H1 (cell line): ENCODE measurements around the gene POLR2L. TPM values are rescaled to one million over a fixed set of nuclear protein-coding genes. Genes with fewer than 3 reads are reported as not detected.

Source experiments
- CTCF ChIA-PET: fragments of 300-600 bp; sonication (Branson Sonifier 250); formaldehyde crosslinking; loops from one replicate; lab custom pipeline; 2021; ENCODE audit not compliant: partially characterized antibody; lab: Charles Lee
- POLR2A ChIA-PET: fragments of 300-600 bp; sonication (Branson Sonifier 250); formaldehyde crosslinking; loops from one replicate; lab custom pipeline; 2021; ENCODE audit warnings: inconsistent platforms; ENCODE audit not compliant: partially characterized antibody; lab: Charles Lee
- DNase-seq, 2 experiments: peaks; one replicate each; pipeline versions ENCODE4 v3.0.0 to v3.0.0-alpha.2; 2010 to 2022; ENCODE audit warnings: low spot score in 2 of 2, low read depth in 1 of 2, mixed read lengths in 1 of 2
- FAIRE-seq: peaks from 2 replicates; lab custom pipeline; 2011; peaks lifted over from hg19 to GRCh38; lab: Jason Lieb, UNC
- H2AFZ ChIP-seq: 2 replicates; pipeline ENCODE4 v1.8.1; 2012; ENCODE audit warnings: low read length, inconsistent platforms
- H2AK5ac ChIP-seq: 2 replicates; pipeline ENCODE4 v1.6.1; 2013; ENCODE audit warnings: low read depth, low read length
- H2BK120ac ChIP-seq: replicated peaks from 2 replicates; pipeline ENCODE3; 2013; ENCODE audit warnings: low read depth, low read length, inconsistent platforms
- H2BK12ac ChIP-seq: 2 replicates; pipeline ENCODE4 v1.6.1; 2013; ENCODE audit warnings: low read depth, low read length
- H2BK15ac ChIP-seq: 2 replicates; pipeline ENCODE4 v1.6.1; 2013; ENCODE audit warnings: low read length
- H2BK20ac ChIP-seq: 2 replicates; pipeline ENCODE4 v1.6.1; 2013; ENCODE audit warnings: low read length
- H2BK5ac ChIP-seq: 2 replicates; pipeline ENCODE4 v1.6.1; 2013; ENCODE audit warnings: low read depth, low read length
- H3K14ac ChIP-seq: 2 replicates; pipeline ENCODE4 v1.6.1; 2013; ENCODE audit warnings: inconsistent platforms; ENCODE audit not compliant: insufficient read length
- H3K18ac ChIP-seq: 2 replicates; pipeline ENCODE4 v1.6.1; 2013; ENCODE audit warnings: low read length; ENCODE audit errors: extremely low read depth
- H3K23ac ChIP-seq: 2 replicates; pipeline ENCODE4 v1.6.1; 2013; ENCODE audit warnings: inconsistent platforms; ENCODE audit not compliant: insufficient read length
- H3K23me2 ChIP-seq: 2 replicates; pipeline ENCODE4 v1.6.1; 2013; ENCODE audit warnings: low read depth, low read length
- H3K27ac ChIP-seq: 2 replicates; pipeline ENCODE4 v1.6.1; 2011; ENCODE audit warnings: low read depth, low read length, inconsistent platforms
- H3K27me3 ChIP-seq, 4 experiments: replicated peaks in 1 of 4; 1 replicate in 1 of 4; 2 replicates in 3 of 4; pipeline versions ENCODE4 v1.6.1 to v1.8.1; 2011 to 2013; ENCODE audit warnings: low read length in 3 of 4, mild to moderate bottlenecking in 3 of 4, inconsistent platforms in 2 of 4, mixed read lengths in 2 of 4, moderate library complexity in 1 of 4; ENCODE audit not compliant: control insufficient read depth in 3 of 4, insufficient read depth in 3 of 4; ENCODE audit errors: extremely low read depth in 1 of 4
- H3K36me3 ChIP-seq, 4 experiments: 2 replicates each; pipeline versions ENCODE4 v1.6.1 to v1.8.1; 2011 to 2013; ENCODE audit warnings: mild to moderate bottlenecking in 4 of 4, low read length in 3 of 4, moderate library complexity in 2 of 4, control low read depth in 1 of 4, inconsistent platforms in 1 of 4; ENCODE audit not compliant: insufficient read depth in 4 of 4, control insufficient read depth in 2 of 4
- H3K4ac ChIP-seq: replicated peaks from 2 replicates; pipeline ENCODE3; 2013; ENCODE audit warnings: low read length, low read depth, mixed read lengths, inconsistent platforms; ENCODE audit not compliant: insufficient read length
- H3K4me1 ChIP-seq, 4 experiments: replicated peaks in 1 of 4; 1 replicate in 1 of 4; 2 replicates in 3 of 4; pipeline versions ENCODE4 v1.6.1 to v1.8.1; 2011 to 2013; ENCODE audit warnings: low read length in 3 of 4, inconsistent platforms in 2 of 4, mixed read lengths in 1 of 4; ENCODE audit not compliant: insufficient read depth in 4 of 4, control insufficient read depth in 3 of 4
- H3K4me2 ChIP-seq, 2 experiments: 2 replicates each; pipeline versions ENCODE4 v1.6.1 to v1.8.1; 2011 to 2013; ENCODE audit warnings: low read depth in 2 of 2, low read length in 2 of 2, control low read depth in 1 of 2, inconsistent platforms in 1 of 2, mild to moderate bottlenecking in 1 of 2; ENCODE audit not compliant: insufficient read depth in 1 of 2
- H3K4me3 ChIP-seq, 4 experiments: fragments of 200-600, 300-600 bp in 1 of 4; sonication (generic), shearing (Covaris generic), sonication (Bioruptor Twin) in 1 of 4; 2 replicates each; pipeline versions ENCODE4 v1.5.1 to v1.8.1; 2011 to 2016; ENCODE audit warnings: low read length in 4 of 4, low read depth in 3 of 4, control low read depth in 2 of 4, inconsistent platforms in 2 of 4, mild to moderate bottlenecking in 2 of 4, mixed read lengths in 1 of 4, moderate library complexity in 1 of 4; ENCODE audit not compliant: insufficient read depth in 2 of 4; ENCODE audit errors: extremely low read depth in 1 of 4
- H3K56ac ChIP-seq: replicated peaks from 2 replicates; pipeline ENCODE3; 2013; ENCODE audit warnings: low read depth, mild to moderate bottlenecking, mixed read lengths, low read length, inconsistent platforms; ENCODE audit not compliant: insufficient read length
- H3K79me1 ChIP-seq: 2 replicates; pipeline ENCODE4 v1.6.1; 2013; ENCODE audit warnings: low read depth, low read length, control low read depth
- H3K79me2 ChIP-seq, 2 experiments: 2 replicates each; pipeline versions ENCODE4 v1.6.1 to v1.8.1; 2012 to 2013; ENCODE audit warnings: low read length in 2 of 2, mild to moderate bottlenecking in 2 of 2, inconsistent platforms in 1 of 2; ENCODE audit not compliant: insufficient read depth in 2 of 2, control insufficient read depth in 1 of 2
- H3K9ac ChIP-seq, 4 experiments: replicated peaks in 1 of 4; 1 replicate in 1 of 4; 2 replicates in 3 of 4; pipeline versions ENCODE4 v1.6.1 to v1.8.1; 2011 to 2013; ENCODE audit warnings: low read depth in 3 of 4, low read length in 3 of 4, control low read depth in 2 of 4, mild to moderate bottlenecking in 2 of 4, moderate library complexity in 2 of 4, inconsistent platforms in 1 of 4; ENCODE audit errors: extremely low read depth in 1 of 4
- H3K9me3 ChIP-seq, 2 experiments: 2 replicates each; pipeline versions ENCODE4 v1.6.1 to v1.8.1; 2012 to 2013; ENCODE audit warnings: mild to moderate bottlenecking in 2 of 2, moderate library complexity in 2 of 2, control low read depth in 1 of 2, inconsistent platforms in 1 of 2, low read depth in 1 of 2, low read length in 1 of 2, mixed read lengths in 1 of 2; ENCODE audit not compliant: insufficient read depth in 2 of 2
- H4K20me1 ChIP-seq, 2 experiments: replicated peaks in 1 of 2; 2 replicates each; pipeline versions ENCODE3 to v1.8.1; 2011 to 2013; ENCODE audit warnings: inconsistent platforms in 2 of 2, low read length in 2 of 2, mild to moderate bottlenecking in 1 of 2; ENCODE audit not compliant: insufficient read depth in 2 of 2, control insufficient read depth in 1 of 2
- H4K5ac ChIP-seq: 2 replicates; pipeline ENCODE4 v1.6.1; 2013; ENCODE audit warnings: low read length, low read depth, mixed read lengths, inconsistent platforms; ENCODE audit not compliant: insufficient read length
- H4K8ac ChIP-seq: 2 replicates; pipeline ENCODE4 v1.8.0; 2013; ENCODE audit warnings: mild to moderate bottlenecking, moderate library complexity, low read length, inconsistent platforms; ENCODE audit not compliant: insufficient read depth; ENCODE audit errors: extremely low read depth
- H4K91ac ChIP-seq: replicated peaks from 2 replicates; pipeline ENCODE3; 2013; ENCODE audit warnings: low read length, mixed read lengths, inconsistent platforms; ENCODE audit not compliant: insufficient read length
- ASH2L ChIP-seq: fragments of 200-600, 300-600 bp; sonication (generic); IDR thresholded peaks from one replicate; pipeline ENCODE4 v1.7.1; 2017; ENCODE audit warnings: low read length
- CTCF ChIP-seq, 3 experiments: IDR thresholded peaks; 1 replicate in 2 of 3; 2 replicates in 1 of 3; pipeline versions ENCODE4 v1.5.1 to v1.6.1; 2011; ENCODE audit warnings: low read length in 3 of 3, mild to moderate bottlenecking in 3 of 3, inconsistent platforms in 2 of 3, low read depth in 1 of 3, moderate library complexity in 1 of 3; ENCODE audit not compliant: insufficient read depth in 1 of 3; ENCODE audit errors: control extremely low read depth in 1 of 3
- EP300 ChIP-seq, 2 experiments: IDR thresholded peaks; 1 replicate in 1 of 2; 2 replicates in 1 of 2; pipeline ENCODE4 v1.6.1; 2011 to 2012; ENCODE audit warnings: low read depth in 2 of 2, low read length in 2 of 2, mild to moderate bottlenecking in 2 of 2, borderline replicate concordance in 1 of 2, inconsistent platforms in 1 of 2, moderate library complexity in 1 of 2
- FOSL1 ChIP-seq: IDR thresholded peaks from 2 replicates; pipeline ENCODE4 v1.6.1; 2011; ENCODE audit warnings: mild to moderate bottlenecking, low read depth, low read length, moderate library complexity; ENCODE audit not compliant: insufficient read depth
- GTF2F1 ChIP-seq: IDR thresholded peaks from 2 replicates; pipeline ENCODE4 v1.6.1; 2012; ENCODE audit warnings: low read depth, low read length, improper control_type of control experiment, borderline replicate concordance
- POLR2A ChIP-seq, 2 experiments: IDR thresholded peaks; 1 replicate in 1 of 2; 2 replicates in 1 of 2; pipeline ENCODE4 v1.6.1; 2011; ENCODE audit warnings: low read depth in 2 of 2, low read length in 2 of 2, mild to moderate bottlenecking in 2 of 2; ENCODE audit errors: control extremely low read depth in 1 of 2
- POU5F1 ChIP-seq: IDR thresholded peaks from 2 replicates; pipeline ENCODE4 v1.6.1; 2011; ENCODE audit warnings: low read depth, mild to moderate bottlenecking, low read length, moderate library complexity
- SIRT6 ChIP-seq: IDR thresholded peaks from one replicate; pipeline ENCODE4 v1.7.1; 2012; ENCODE audit warnings: low read length, inconsistent platforms
- SP2 ChIP-seq: IDR thresholded peaks from 2 replicates; pipeline ENCODE4 v1.6.1; 2012; ENCODE audit warnings: mild to moderate bottlenecking, low read length, inconsistent platforms
- SUZ12 ChIP-seq: fragments of 200-600 bp; sonication (generic); IDR thresholded peaks from 2 replicates; pipeline ENCODE4 v1.6.1; 2012; ENCODE audit warnings: mild to moderate bottlenecking, inconsistent platforms, low read length, moderate library complexity, mixed read lengths
- WGBS, 2 experiments: shearing (Covaris generic) in 1 of 2; methylation state at CpG; one replicate each; pipeline versions ENCODE4 v1.1.6 to v1.1.7; 2013 to 2015; ENCODE audit warnings: low lambda C conversion rate in 2 of 2, mixed read lengths in 2 of 2, inconsistent platforms in 1 of 2, low coverage in 1 of 2, missing lambda C conversion rate in 1 of 2; ENCODE audit not compliant: insufficient replicate concordance in 2 of 2, insufficient coverage in 1 of 2, insufficient read length in 1 of 2; ENCODE audit errors: extremely low coverage in 1 of 2, missing lambda C conversion rate in 1 of 2; 5-methylcytosine and 5-hydroxymethylcytosine counted together
- polyA plus RNA-seq, 7 experiments: library from polyadenylated mRNA; depleted of rRNA in 3 of 7; stranded (reverse) in 5 of 7; unstranded in 2 of 7; fragments of >200 nt in 5 of 7; fragments of 200-250 nt in 2 of 7; gene quantifications; 1 replicate in 5 of 7; 2 replicates in 1 of 7; 4 replicates in 1 of 7; pipeline versions ENCODE4 v1.2.1 to v1.2.3, GENCODE V29; 2011 to 2013; ENCODE audit warnings: missing spikeins in 2 of 7, mixed read lengths in 2 of 7
- total RNA-seq: library from RNA; stranded (reverse); fragmentation: NEBNext Ultra II Directional; extraction: Animal tissue kit (Norgen Biotek cat#: 25700); gene quantifications from 2 replicates; pipeline ENCODE4 v1.2.1, GENCODE V29; 2021

Gene POLR2L
- total and polyA plus RNA-seq, 2 of the 8 experiments (the other 6 are each of a cell fraction or from before 2014, with no cell fraction given), result 140 to 151 TPM

DNA sequence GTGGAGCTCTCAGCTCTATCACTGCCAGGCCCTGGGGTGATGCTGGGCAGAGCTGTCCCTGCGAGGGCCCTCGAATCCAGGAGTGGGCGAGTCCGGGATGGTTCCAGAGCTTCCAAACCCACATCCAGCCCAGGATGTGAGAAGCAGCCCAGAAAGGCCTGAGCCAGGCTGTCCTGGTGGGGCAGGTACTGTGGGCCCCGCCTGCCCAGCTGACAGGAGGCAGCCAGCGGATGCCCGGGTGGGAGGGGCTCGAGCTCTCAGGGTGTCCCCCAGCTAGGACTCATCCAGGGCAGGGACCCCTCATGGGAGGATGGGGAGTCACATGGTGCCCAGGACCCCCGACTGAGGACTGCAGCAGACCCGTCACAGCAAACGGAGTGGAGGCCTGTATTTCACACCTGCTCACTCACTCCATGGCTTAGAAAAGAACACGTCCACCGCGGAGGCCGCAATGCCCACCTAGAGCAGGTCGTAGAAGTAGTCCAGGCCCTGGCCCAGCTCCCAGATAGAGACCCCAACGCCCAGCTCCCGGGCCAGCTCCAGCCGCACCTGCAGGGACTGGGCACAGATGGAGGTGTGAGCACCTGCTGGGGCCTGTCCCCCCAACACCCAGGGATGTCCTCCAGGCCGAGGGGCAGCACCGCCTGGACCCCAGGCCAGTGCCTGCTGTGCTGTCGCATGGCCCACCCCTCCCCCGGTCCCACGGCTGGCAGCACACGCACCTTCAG, 27.2 kb upstream of the POLR2L start:
- Histone ChIP-seq H3K79me2 (no peaks in the 10 kb centered on the region), H3K27ac (no peak overlapping the region), H3K4me2 (no peak overlapping the region; a peak in 1 of 4 replicates), H4K5ac (no peak overlapping the region), H4K8ac (peak overlapping the region; percentile 48; the same call in 1 of the 2 replicates), H4K91ac (no peak overlapping the region), H3K9me3 (no peaks in the 10 kb centered on the region), H3K56ac (no peak overlapping the region), H3K23me2 (no peaks in the 10 kb centered on the region), H3K18ac (peak overlapping the region; percentile 13), H2BK15ac (no peak overlapping the region), H2AFZ (no peak overlapping the region), H2BK120ac (no peak overlapping the region), H3K14ac (no peak overlapping the region), H3K4me1 (peaks cover 0 to 11% (median 7%) of the 10 kb centered on the region in 4 experiments; a peak in 5 of 7 replicates), H3K4ac (no peak overlapping the region), H3K36me3 (peaks cover 0 to 4% (median 0%) of the 10 kb centered on the region in 4 experiments; a peak in 3 of 8 replicates), H2BK20ac (no peak overlapping the region), H4K20me1 (peaks cover 13 to 36% of the 10 kb centered on the region in 2 experiments), H2AK5ac (no peak overlapping the region), H3K79me1 (no peaks in the 10 kb centered on the region), H3K23ac (no peak overlapping the region), H3K4me3 (no peak overlapping the region), H2BK5ac (no peak overlapping the region), H3K9ac (no peak overlapping the region), H3K27me3 (no peaks in the 10 kb centered on the region), H2BK12ac (no peak overlapping the region; the same call in 1 of the 2 replicates)
- ChIA-PET CTCF (interaction anchor here (1.0 to 6.3 kb wide), 14 partner anchors 9 to 182 kb away, joined by 3 to 35 read pairs (median 5); no protein-coding TSS in a partner anchor), POLR2A (interaction anchor here (0.8 to 4.8 kb wide), 4 partner anchors 10 to 18 kb away, joined by 3 to 24 read pairs (median 4); no protein-coding TSS in a partner anchor)
- FAIRE-seq (no peak), DNase-seq (no peak)
- 90% methylated on average over 24 of the region's 25 CpGs; no CpG with 5 or more reads in 1 of the 2 experiments for WGBS, 2 experiments
- TF ChIP-seq ASH2L (no peak), GTF2F1 (no peak), FOSL1 (no peak), POLR2A (IDR thresholded peaks at IDR 0.05; ENCODE audit: control extremely low read depth in 1 of 2, low read depth in 2 of 2, low read length in 2 of 2) (no peak), EP300 (IDR thresholded peaks at IDR 0.05; ENCODE audit: borderline replicate concordance in 1 of 2, low read depth in 2 of 2, low read length in 2 of 2) (no peak), CTCF (IDR thresholded peaks at IDR 0.05; ENCODE audit: control extremely low read depth in 1 of 3, insufficient read depth in 1 of 3, low read depth in 1 of 3, low read length in 3 of 3) (no peak), SP2 (no peak), SIRT6 (no peak), POU5F1 (no peak), SUZ12 (no peak)
